Ovary (tissue), 9 donors: Measurements from ENCODE around the gene ARHGEF17. TPM values are rescaled to one million over a fixed set of nuclear protein-coding genes. Genes with fewer than 3 reads are reported as not detected.

Experiments
- DNase-seq, 5 donors: peaks; one replicate each; pipeline ENCODE4 v3.0.0-alpha.2; 2019 to 2020
- H3K27ac ChIP-seq, 2 donors: fragments of 200-600 bp; one replicate each; pipeline versions ENCODE4 v1.5.1 to v1.8.0; 2019 to 2022
- H3K27me3 ChIP-seq: fragments of 200-600 bp; one replicate; pipeline ENCODE4 v1.8.0; 2022
- H3K36me3 ChIP-seq: fragments of 200-600 bp; sonication (generic); one replicate; pipeline ENCODE4 v1.5.1; 2019
- H3K4me1 ChIP-seq: one replicate; pipeline ENCODE4 v1.8.1; 2013; ENCODE audit warnings: mild to moderate bottlenecking, moderate library complexity; ENCODE audit not compliant: insufficient read depth
- H3K4me3 ChIP-seq: fragments of 200-600 bp; sonication (generic); one replicate; pipeline ENCODE4 v1.5.1; 2017
- H3K9me3 ChIP-seq, 2 donors: fragments of 200-600 bp in 1 of 2; sonication (generic) in 1 of 2; one replicate each; pipeline versions ENCODE4 v1.5.1 to v1.8.1; 2013 to 2019; ENCODE audit warnings: mild to moderate bottlenecking in 1 of 2, moderate library complexity in 1 of 2
- CTCF ChIP-seq, 3 donors: fragments of 450-650 bp in 2 of 3; fragments of 200-600 bp in 1 of 3; IDR thresholded peaks; one replicate each; pipeline versions ENCODE4 v1.5.1 to v1.8.0; 2016 to 2022; ENCODE audit warnings: antibody characterized with exemption in 3 of 3, mild to moderate bottlenecking in 1 of 3
- EP300 ChIP-seq: sonication (generic); formaldehyde crosslinking; IDR thresholded peaks from one replicate; pipeline ENCODE4 v1.6.1; 2017; ENCODE audit warnings: antibody characterized with exemption
- POLR2A ChIP-seq: fragments of 450-650 bp; IDR thresholded peaks from one replicate; pipeline ENCODE4 v1.6.1; 2017; ENCODE audit warnings: antibody characterized with exemption, mild to moderate bottlenecking, moderate library complexity
- WGBS, 3 donors: extraction: QIAGEN DNeasy Blood & Tissue Kit in 1 of 3; methylation state at CpG; one replicate each; pipeline versions ENCODE4 v1.1.5 to v1.1.7; 2013 to 2017; 5-methylcytosine and 5-hydroxymethylcytosine counted together
- intact Hi-C, 4 donors: fragments of 100-400 bp; cut with DNase I; formaldehyde crosslinking; loops; one replicate each; pipeline versions ENCODE4 v1.11.0 to v1.15.1; 2022 to 2023
- polyA plus RNA-seq, 2 donors: library from polyadenylated mRNA; stranded (reverse); fragments of 200-250 nt in 1 of 2; fragments of 350-450 nt in 1 of 2; fragmentation: Illumina TruSeq in 1 of 2; extraction: RNeasy Lipid Tissue Mini Kit (QIAGEN cat#74804) in 1 of 2; gene quantifications; one replicate each; pipeline ENCODE4 v1.2.3, GENCODE V29; 2013 to 2014
- total RNA-seq, 7 donors: library from RNA; depleted of rRNA in 2 of 7; stranded (reverse); fragments of >200 nt in 2 of 7; fragmentation: NEBNext Ultra II Directional in 3 of 7; extraction: Animal tissue kit (Norgen Biotek cat#: 25700) in 3 of 7; gene quantifications; one replicate each; pipeline versions ENCODE4 v1.1.0 to v1.2.4, GENCODE V29; 2016 to 2023
- donor health status: DM: no; HTN: no; CAD: no; lungs with moderate emphysema.
- donor health status: DM: no; HTN: no; CAD: no.
- donor health status: Bipolar disorder and iron deficiency.
- donor health status: DM: yes; HTN: yes; CAD: no.
- donor health status: DM: no; HTN: no; CAD: no.
- donor health status: DM: yes; HTN: yes; CAD: no.

The ARHGEF17 gene
- total and polyA plus RNA-seq, 9 donors, result 21.0 to 83.8 (median 46.0) TPM

GRCh38 chr11:73262851-73263495 lies 45.1 kb upstream of the ARHGEF17 start:
- no peaks in the 10 kb centered on the region for H3K9me3 ChIP-seq
- no peak for TF ChIP-seq POLR2A
- TF ChIP-seq CTCF (IDR thresholded peaks at IDR 0.05), result no peak
- TF ChIP-seq EP300, result no peak
- peaks cover 8% of the 10 kb centered on the region for H3K4me1 ChIP-seq
- DNase-seq, result no peak
- no peak overlapping the region for H3K4me3 ChIP-seq
- intact Hi-C loops, result no loop called here
- no peaks in the 10 kb centered on the region for H3K27me3 ChIP-seq
- H3K27ac ChIP-seq, result no peak overlapping the region
- WGBS, 3 donors, result 56 to 74% (median 67%) methylated on average over 5 of the region's 5 CpGs
- H3K36me3 ChIP-seq, result no peaks in the 10 kb centered on the region

GRCh38 chr11:73263640-73264039 lies 44.4 kb upstream of the ARHGEF17 start:
- Histone ChIP-seq H3K27ac (no peak overlapping the region), H3K9me3 (no peaks in the 10 kb centered on the region), H3K36me3 (no peaks in the 10 kb centered on the region), H3K27me3 (no peaks in the 10 kb centered on the region), H3K4me1 (peaks cover 3% of the 10 kb centered on the region), H3K4me3 (no peak overlapping the region)
- TF ChIP-seq CTCF (IDR thresholded peaks at IDR 0.05) (no peak), EP300 (no peak), POLR2A (no peak)
- intact Hi-C loops, result no loop called here
- no peak for DNase-seq
- 81 to 83% (median 82%) methylated on average over 2 of the region's 2 CpGs for WGBS, 3 donors

GRCh38 chr11:73265278-73265810 lies 42.7 kb upstream of the ARHGEF17 start:
- no peaks in the 10 kb centered on the region for H3K27me3 ChIP-seq
- no peak for DNase-seq

More at GRCh38 chr11:73265278-73265810, 42.7 kb upstream of the ARHGEF17 start:
- Histone ChIP-seq H3K9me3 (no peaks in the 10 kb centered on the region), H3K27ac (no peak overlapping the region), H3K4me3 (no peak overlapping the region), H3K4me1 (peaks cover 3% of the 10 kb centered on the region), H3K36me3 (no peaks in the 10 kb centered on the region)
- TF ChIP-seq CTCF (IDR thresholded peaks at IDR 0.05) (no peak), EP300 (no peak), POLR2A (no peak)
- intact Hi-C loops, result no loop called here
- WGBS, 3 donors, result 80 to 85% (median 81%) methylated on average over 4 of the region's 4 CpGs
